NK-92 treated with Interleukin-12 subunit alpha and Interleukin-12 subunit beta, amount 100 ng/mL, for 24 hours (cell line): ENCODE results near the gene DAND5.

Experiments
- DNase-seq: peaks from one replicate; lab custom pipeline; 2025; lab: John Stamatoyannopoulos, UW

DAND5 gene

DNA sequence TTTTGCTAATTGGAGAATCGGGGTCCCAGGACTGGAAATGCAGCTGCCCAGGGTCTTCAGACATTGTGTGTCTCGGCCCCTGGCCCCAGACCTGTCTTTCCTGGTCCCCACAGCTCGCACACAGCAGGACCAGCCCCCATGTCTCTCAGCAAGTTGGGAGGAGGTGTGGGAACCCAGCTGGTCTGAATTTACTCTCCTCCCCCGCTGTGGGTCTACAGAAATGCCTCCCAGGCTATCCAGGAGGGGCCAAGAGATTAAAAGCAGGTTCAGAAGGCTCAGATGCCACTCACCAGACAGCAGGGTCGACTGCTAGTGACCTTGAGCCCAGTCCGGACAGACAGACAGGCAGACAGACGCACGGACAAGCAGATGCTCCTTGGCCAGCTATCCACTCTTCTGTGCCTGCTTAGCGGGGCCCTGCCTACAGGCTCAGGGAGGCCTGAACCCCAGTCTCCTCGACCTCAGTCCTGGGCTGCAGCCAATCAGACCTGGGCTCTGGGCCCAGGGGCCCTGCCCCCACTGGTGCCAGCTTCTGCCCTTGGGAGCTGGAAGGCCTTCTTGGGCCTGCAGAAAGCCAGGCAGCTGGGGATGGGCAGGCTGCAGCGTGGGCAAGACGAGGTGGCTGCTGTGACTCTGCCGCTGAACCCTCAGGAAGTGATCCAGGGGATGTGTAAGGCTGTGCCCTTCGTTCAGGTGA, at the start of gene DAND5:
Gene DAND5, plus strand, starts transcription at position 285 of the 697 bp plus-strand sequence. Its CDS starts 85 bp downstream, at position 370.
- no peak for DNase-seq

DNA sequence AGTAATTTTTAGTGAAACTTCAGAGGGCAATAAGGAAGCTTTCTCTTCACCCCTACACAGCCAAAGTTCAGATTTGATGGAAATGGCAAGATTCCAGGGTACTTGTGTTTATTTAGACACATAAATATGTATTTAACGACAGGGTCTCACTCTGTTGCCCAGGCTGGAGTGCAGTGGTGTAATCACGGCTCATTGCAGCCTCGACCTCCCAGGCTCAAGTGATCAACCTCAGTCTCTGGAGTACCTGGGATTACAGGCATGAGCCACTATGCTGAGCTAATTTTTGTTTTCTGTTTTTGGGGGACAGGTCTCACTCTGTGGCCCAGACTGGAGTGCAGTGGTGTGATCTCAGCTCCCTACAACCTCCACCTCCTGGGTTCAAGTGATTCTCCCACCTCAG, 48.3 kb upstream of the DAND5 start:
- no peak for DNase-seq

DNA sequence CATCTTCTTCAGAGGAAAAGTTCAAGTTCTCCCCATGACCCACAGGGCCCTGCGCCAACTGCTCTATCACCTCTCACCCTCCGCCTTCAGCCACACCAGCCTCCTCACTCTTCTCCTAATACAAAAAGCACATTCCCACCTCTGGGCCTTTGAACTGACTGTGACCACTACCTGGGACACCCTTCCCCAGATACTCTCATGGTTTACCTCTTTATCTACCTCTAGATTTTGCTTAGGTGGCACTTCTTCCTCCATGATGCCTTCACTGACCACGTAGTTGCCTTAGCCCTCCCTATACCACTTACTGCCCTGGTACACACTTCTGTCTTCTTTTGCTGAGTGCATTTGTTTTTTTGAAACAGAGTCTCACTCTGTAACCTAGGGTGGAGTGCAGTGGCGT, 46.4 kb upstream of the DAND5 start:
- DNase-seq, result no peak

- DNase-seq, result no peak
Measured at GRCh38 chr19:12924621-12925310, 44.6 kb upstream of the DAND5 start.

DNA sequence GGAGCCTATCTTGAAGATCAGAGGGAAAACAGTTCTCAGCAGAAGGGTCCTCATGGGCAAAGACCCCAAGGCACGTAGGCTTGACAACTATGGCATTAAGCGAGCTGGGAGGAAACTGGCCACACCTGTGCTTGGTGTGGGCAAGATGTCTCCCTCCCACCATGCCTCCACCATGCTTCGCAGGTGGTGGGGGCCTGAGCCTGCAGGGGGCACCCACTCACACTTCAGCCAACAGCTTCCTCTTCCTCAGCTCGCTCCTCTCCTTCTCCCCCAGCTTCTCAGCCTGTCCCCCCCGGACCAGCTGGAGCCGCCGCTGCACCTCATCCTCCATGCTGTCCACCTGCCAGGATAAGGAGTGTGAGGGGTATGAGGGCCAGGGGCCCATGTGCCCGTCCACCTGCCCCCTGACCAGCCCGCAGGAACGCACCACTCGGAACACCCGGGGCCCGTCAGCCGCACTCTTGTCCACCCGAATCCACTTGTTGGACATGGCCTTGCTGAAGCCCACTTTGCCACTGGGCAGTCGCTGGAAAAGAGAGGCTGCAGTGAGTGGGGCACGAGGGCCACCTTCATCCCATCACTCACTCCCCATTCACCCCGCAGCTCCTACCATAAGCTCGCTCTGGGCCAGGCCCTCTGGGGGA, 39.3 kb upstream of the DAND5 start:
- DNase-seq, result no peak

DNA sequence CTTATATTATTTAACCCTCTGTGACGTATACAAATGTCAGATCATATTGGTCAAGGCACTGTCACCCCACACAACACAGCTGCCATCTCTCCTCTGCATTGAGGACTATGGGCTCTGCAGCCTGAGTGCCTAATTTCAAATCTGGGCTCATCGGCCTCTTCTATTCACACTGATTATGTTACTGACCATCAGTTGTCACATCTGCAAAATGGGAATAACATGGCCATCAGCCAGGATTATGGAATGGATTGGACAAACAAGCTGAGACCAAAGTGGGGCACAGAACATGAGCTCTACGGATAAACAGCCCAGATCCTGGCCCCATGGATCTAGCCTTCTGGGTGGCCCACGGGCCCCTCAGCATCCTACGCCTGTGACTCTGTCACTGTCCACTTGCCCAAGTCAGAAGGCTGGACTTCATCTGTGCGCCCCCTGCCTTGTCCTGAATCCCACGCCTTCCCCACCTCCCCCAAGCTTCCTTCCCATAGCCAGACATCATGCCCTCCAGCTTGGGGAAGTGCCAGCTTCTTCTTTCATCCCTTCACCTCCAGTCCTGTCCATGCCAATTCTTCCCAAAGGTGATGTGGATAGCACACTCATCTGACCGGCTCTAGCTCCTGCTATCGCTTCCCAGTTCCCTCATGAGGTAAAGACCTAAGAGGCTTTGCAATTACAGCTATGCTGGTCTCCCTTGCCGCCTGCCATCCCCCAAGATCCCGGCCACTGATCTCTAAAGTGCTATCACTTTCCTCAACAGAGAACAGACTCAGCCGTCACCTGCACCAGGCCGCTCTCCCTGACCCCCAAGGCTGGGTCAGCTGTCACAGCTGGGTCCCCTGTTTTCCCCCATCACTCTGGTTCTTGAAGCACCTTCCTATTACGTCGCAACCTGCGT, 36.7 kb upstream of the DAND5 start:
- no peak for DNase-seq

- peak; percentile 88 for DNase-seq
Measured at GRCh38 chr19:12933287-12934072, 35.9 kb upstream of the DAND5 start, which contains the start of gene FARSA. Gene FARSA (minus strand): TSS chr19:12933711. CDS start chr19:12933696, 15 bp downstream.

DNA sequence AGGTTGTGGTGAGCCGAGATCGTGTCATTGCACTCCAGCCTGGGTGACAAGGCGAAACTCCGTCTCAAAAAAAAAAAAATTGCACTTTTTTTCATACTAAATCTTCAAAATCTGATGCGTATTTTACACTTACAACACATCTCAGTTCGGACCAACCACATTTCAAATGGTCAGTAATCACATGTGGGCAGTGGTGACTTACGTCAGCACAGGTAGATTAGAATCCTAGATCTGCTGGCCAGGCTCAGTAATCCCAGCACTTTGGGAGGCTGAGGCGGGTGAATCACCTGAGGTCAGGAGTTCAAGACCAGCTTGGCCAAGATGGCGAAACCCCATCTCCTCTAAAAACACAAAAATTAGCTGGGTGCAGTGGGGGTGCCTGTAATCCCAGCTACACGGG, 34.3 kb upstream of the DAND5 start:
- no peak for DNase-seq

- DNase-seq, result no peak
Measured at GRCh38 chr19:12936582-12936981, 32.8 kb upstream of the DAND5 start.

DNA sequence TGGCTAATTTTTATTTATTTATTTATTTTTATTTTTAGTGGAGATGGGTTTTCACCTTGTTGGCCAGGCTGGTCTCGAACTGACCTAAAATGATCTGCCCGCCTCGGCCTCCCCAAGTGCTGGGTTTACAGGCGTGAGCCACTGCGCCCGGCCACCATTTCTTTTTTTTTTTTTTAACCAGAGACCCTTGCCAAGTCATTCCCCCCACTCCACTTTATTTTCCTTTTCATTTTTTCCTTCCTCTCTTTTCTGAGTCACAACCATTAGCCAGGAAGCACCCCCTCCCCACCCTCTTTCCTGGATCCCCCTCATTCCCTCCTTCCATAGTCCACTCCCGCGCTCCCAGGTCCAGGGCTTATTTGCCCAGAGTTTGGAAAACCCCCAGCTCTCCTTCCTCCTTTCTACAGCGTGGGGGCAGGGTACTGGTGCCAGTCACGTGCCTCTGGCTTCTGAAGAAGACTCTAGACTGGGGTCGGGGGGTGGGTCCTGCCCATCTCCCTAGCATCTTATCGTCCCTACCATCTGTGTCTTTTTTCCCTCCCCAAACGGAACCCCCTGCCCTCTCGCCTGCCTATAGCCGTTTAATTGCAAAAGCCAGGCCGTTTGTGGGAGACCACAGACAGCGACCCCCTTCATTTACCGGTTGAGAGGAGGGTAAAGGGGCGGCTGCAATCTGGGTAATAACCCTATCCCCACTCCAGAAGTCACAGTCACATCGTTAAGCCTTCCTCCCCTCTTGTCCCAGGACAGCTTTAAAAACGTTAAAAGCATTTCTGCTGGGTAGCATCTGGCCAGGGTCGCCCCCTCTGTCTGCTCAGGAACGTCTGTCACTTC, 32.1 kb upstream of the DAND5 start:
- DNase-seq, result no peak

DNA sequence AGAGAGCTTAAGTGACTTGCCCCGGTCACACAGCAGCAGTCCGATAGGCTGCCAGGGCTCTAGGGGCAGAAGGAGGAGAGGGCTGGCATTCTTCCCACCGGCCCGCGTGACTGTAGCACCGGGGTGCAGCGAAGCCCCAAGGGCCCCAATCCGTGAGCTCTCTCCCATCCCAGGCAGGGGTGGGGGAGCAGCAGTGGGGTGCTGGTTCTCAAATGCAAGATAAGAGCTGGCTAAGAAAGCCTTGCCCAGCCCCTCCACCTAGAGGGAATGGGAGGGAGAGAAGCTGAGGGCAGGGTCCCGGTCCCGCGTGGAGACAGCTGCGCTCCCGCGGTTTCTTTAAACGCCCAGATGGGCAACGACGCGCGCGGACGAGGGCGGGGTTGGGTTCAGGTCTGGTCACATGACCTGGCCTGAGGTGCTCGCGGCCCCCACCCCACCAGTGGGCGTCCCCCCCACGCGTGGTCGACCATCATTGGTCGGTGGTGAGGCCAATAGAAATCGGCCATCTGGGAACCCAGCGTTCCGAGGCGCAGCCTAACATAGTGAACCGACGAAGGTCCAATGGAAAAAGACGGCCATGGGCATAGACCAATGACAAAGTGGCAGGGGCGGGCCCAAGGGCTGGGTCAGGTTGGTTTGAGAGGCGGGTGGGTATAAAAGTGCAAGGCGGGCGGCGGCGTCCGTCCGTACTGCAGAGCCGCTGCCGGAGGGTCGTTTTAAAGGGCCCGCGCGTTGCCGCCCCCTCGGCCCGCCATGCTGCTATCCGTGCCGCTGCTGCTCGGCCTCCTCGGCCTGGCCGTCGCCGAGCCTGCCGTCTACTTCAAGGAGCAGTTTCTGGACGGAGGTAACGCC, 31.2 kb upstream of the DAND5 start, which contains the start of gene CALR:
Gene CALR, plus strand, starts transcription at position 683 of the 852 bp plus-strand sequence. Its CDS starts 71 bp downstream, at position 754.
- peak; percentile 98 for DNase-seq

- DNase-seq, result peak; percentile 50
Measured at GRCh38 chr19:12938779-12939601, 30.4 kb upstream of the DAND5 start.

DNA sequence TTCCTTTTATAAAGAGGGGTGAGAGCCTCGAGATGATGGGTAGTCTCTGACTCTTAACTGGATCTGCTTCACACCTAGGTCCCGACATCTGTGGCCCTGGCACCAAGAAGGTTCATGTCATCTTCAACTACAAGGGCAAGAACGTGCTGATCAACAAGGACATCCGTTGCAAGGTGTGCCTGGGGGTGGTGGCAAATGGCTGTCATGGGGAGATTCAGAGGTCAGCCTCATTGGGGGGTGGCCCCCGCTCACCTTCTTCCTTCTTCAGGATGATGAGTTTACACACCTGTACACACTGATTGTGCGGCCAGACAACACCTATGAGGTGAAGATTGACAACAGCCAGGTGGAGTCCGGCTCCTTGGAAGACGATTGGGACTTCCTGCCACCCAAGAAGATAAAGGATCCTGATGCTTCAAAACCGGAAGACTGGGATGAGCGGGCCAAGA, 29.4 kb upstream of the DAND5 start:
- DNase-seq, result no peak

- DNase-seq, result no peak
Measured at GRCh38 chr19:12940897-12941296, 28.5 kb upstream of the DAND5 start.

- DNase-seq, result no peak
Measured at GRCh38 chr19:12943437-12944044, 25.8 kb upstream of the DAND5 start.

DNA sequence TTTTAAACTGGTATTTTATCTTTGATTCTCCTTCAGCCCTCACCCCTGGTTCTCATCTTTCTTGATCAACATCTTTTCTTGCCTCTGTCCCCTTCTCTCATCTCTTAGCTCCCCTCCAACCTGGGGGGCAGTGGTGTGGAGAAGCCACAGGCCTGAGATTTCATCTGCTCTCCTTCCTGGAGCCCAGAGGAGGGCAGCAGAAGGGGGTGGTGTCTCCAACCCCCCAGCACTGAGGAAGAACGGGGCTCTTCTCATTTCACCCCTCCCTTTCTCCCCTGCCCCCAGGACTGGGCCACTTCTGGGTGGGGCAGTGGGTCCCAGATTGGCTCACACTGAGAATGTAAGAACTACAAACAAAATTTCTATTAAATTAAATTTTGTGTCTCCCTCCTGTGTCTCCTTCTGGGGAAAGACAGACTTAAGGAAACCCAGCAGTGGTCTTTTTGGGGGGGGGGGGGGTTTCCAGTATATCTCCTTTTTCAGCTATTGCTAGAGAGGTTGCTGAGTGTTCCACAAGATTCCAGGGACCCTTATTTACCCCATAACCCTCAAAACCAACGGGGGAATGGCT, 25.2 kb upstream of the DAND5 start:
- DNase-seq, result no peak

DNA sequence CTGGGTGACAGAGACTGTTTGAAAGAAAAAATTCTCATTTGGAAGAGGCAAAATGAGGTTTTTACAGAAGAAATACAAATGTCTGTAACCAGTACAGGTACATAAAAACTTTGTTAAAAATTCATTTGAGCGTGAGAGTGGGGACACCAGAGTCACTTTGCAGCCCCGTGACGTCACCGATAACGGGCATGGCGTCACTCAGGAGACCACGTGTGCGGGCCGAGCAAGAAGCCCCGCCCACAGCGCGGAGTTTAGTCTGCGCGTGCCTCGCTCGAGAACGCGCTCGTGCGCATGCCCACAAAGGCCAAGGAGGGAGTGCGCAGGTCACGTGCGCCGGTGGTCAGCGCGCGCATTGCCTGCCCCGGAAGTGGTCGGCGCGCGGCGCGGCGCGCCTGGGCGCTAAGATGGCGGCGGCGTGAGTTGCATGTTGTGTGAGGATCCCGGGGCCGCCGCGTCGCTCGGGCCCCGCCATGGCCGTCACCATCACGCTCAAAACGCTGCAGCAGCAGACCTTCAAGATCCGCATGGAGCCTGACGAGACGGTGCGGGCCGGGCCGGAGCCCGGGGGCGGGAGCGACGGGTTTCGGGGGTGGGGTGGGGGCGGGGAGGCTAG, 23.8 kb upstream of the DAND5 start, which contains the start of gene RAD23A:
Gene RAD23A, plus strand, starts transcription at position 384 of the 613 bp plus-strand sequence. Its CDS starts 87 bp downstream, at position 471.
- DNase-seq, result peak; percentile 97
